ENCODE results near the gene SMIM3.
A peak's percentile ranks its signal among the peaks of the same experiment; 100 is the strongest.

The SMIM3 gene

DNA sequence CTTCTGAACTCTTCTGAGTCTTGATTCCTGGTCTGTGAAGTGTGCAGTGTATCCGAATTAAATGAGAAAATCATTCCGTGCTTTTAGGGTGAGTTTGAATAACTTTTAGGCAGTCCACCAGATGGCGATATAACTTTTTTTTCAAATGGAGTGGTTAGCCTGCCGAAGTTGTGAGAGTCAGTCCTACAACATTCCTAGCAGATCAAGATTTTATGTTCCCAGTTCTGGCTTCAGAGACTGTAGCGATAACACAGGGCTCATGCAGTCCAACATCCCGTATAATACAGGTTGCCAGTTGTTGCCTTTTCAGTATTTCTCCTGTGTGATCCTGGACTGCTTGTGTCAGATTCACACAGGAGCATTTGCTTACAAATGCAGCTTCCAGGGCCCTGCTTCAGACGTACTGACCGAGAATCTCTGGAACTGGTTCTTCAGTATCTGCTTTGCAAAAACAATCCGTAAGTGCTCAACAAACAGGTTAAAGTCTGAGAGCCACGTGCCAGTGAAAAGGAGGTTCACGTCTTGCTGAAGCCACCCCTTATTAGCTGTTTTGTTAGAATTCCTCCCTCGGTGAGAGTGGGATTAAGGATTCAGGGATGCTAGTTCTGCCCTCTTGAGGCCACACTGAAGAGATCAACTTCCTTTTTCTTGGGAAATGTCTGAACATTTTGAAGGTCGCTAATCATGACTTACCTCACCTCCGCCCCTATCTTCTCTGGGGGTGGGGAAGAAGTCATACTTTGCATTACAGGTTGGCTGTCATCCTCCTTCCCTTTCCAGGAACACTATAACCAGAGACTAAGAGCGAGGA, 22.8 kb downstream of the SMIM3 start:
- Histone ChIP-seq H3K9me3 (ENCODE audit: control insufficient read depth, insufficient read depth, low read depth, low read length) (no peaks in the 10 kb centered on the region), H3K4me3 (ENCODE audit: low read depth, low read length) (peak overlapping the region; percentile 27), H3K4me1 (ENCODE audit: control insufficient read depth, insufficient read depth, low read length) (no peaks in the 10 kb centered on the region), H3K27ac (ENCODE audit: extremely low read depth, low read depth, low read length) (no peak overlapping the region), H3K36me3 (ENCODE audit: control insufficient read depth in 2 of 2, insufficient read depth in 1 of 2, low read length in 2 of 2) (no peaks in the 10 kb centered on the region)
- ChIA-PET POLR2A (interaction anchor here (1.3 kb wide), 1 partner anchor 101 kb away, joined by 5 read pairs; the partner anchor contains the start of gene RBM22), CTCF (interaction anchor here (0.5 to 3.1 kb wide), 45 partner anchors 9 to 1911 kb away, joined by 3 to 37 read pairs (median 4); partner anchors contain the start of genes DCTN4, IRGM and SMIM3)
- TF ChIP-seq ZNF366 (tag by site-specific recombination; conservative IDR thresholded peaks at IDR 0.05) (peak; percentile 57), ZNF23 (tag by site-specific recombination; IDR thresholded peaks at IDR 0.05; ENCODE audit: borderline replicate concordance) (no peak), GFI1B (tag by site-specific recombination; IDR thresholded peaks at IDR 0.05) (no peak), ZNF600 (tag by site-specific recombination; IDR thresholded peaks at IDR 0.05) (no peak), ZNF121 (tag by site-specific recombination; IDR thresholded peaks at IDR 0.05) (no peak), KLF9 (tag by site-specific recombination; IDR thresholded peaks at IDR 0.05; ENCODE audit: low read depth) (no peak), ZNF302 (tag by site-specific recombination; IDR thresholded peaks at IDR 0.05; ENCODE audit: low read depth) (no peak), GLIS2 (tag by site-specific recombination; IDR thresholded peaks at IDR 0.05) (no peak), ZSCAN30 (tag by site-specific recombination; IDR thresholded peaks at IDR 0.05) (no peak), ZNF311 (tag by site-specific recombination; IDR thresholded peaks at IDR 0.05; ENCODE audit: borderline replicate concordance) (no peak), ZNF621 (tag by site-specific recombination; IDR thresholded peaks at IDR 0.05) (no peak), SCRT1 (tag by site-specific recombination; IDR thresholded peaks at IDR 0.05; ENCODE audit: borderline replicate concordance) (no peak), ZNF664 (tag by site-specific recombination; IDR thresholded peaks at IDR 0.05) (no peak), ZNF248 (tag by site-specific recombination; IDR thresholded peaks at IDR 0.05) (no peak), ZNF324 (tag by site-specific recombination; IDR thresholded peaks at IDR 0.05) (no peak)
- TF ChIP-seq, protein P1, sequence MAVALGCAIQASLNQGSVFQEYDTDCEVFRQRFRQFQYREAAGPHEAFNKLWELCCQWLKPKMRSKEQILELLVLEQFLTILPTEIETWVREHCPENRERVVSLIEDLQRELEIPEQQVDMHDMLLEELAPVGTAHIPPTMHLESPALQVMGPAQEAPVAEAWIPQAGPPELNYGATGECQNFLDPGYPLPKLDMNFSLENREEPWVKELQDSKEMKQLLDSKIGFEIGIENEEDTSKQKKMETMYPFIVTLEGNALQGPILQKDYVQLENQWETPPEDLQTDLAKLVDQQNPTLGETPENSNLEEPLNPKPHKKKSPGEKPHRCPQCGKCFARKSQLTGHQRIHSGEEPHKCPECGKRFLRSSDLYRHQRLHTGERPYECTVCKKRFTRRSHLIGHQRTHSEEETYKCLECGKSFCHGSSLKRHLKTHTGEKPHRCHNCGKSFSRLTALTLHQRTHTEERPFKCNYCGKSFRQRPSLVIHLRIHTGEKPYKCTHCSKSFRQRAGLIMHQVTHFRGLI (tag by site-specific recombination; IDR thresholded peaks at IDR 0.05), result no peak
- TF ChIP-seq, protein P2, sequence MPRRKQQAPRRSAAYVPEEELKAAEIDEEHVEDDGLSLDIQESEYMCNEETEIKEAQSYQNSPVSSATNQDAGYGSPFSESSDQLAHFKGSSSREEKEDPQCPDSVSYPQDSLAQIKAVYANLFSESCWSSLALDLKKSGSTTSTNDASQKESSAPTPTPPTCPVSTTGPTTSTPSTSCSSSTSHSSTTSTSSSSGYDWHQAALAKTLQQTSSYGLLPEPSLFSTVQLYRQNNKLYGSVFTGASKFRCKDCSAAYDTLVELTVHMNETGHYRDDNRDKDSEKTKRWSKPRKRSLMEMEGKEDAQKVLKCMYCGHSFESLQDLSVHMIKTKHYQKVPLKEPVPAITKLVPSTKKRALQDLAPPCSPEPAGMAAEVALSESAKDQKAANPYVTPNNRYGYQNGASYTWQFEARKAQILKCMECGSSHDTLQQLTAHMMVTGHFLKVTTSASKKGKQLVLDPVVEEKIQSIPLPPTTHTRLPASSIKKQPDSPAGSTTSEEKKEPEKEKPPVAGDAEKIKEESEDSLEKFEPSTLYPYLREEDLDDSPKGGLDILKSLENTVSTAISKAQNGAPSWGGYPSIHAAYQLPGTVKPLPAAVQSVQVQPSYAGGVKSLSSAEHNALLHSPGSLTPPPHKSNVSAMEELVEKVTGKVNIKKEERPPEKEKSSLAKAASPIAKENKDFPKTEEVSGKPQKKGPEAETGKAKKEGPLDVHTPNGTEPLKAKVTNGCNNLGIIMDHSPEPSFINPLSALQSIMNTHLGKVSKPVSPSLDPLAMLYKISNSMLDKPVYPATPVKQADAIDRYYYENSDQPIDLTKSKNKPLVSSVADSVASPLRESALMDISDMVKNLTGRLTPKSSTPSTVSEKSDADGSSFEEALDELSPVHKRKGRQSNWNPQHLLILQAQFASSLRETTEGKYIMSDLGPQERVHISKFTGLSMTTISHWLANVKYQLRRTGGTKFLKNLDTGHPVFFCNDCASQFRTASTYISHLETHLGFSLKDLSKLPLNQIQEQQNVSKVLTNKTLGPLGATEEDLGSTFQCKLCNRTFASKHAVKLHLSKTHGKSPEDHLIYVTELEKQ (tag by site-specific recombination; IDR thresholded peaks at IDR 0.05; ENCODE audit: borderline replicate concordance), result no peak
- TF ChIP-seq, protein P3, sequence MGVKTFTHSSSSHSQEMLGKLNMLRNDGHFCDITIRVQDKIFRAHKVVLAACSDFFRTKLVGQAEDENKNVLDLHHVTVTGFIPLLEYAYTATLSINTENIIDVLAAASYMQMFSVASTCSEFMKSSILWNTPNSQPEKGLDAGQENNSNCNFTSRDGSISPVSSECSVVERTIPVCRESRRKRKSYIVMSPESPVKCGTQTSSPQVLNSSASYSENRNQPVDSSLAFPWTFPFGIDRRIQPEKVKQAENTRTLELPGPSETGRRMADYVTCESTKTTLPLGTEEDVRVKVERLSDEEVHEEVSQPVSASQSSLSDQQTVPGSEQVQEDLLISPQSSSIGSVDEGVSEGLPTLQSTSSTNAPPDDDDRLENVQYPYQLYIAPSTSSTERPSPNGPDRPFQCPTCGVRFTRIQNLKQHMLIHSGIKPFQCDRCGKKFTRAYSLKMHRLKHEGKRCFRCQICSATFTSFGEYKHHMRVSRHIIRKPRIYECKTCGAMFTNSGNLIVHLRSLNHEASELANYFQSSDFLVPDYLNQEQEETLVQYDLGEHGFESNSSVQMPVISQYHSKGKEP (tag by site-specific recombination; IDR thresholded peaks at IDR 0.05), result no peak
- TF ChIP-seq, protein P4, sequence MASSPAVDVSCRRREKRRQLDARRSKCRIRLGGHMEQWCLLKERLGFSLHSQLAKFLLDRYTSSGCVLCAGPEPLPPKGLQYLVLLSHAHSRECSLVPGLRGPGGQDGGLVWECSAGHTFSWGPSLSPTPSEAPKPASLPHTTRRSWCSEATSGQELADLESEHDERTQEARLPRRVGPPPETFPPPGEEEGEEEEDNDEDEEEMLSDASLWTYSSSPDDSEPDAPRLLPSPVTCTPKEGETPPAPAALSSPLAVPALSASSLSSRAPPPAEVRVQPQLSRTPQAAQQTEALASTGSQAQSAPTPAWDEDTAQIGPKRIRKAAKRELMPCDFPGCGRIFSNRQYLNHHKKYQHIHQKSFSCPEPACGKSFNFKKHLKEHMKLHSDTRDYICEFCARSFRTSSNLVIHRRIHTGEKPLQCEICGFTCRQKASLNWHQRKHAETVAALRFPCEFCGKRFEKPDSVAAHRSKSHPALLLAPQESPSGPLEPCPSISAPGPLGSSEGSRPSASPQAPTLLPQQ (tag by site-specific recombination; IDR thresholded peaks at IDR 0.05), result no peak
- TF ChIP-seq, protein P5, sequence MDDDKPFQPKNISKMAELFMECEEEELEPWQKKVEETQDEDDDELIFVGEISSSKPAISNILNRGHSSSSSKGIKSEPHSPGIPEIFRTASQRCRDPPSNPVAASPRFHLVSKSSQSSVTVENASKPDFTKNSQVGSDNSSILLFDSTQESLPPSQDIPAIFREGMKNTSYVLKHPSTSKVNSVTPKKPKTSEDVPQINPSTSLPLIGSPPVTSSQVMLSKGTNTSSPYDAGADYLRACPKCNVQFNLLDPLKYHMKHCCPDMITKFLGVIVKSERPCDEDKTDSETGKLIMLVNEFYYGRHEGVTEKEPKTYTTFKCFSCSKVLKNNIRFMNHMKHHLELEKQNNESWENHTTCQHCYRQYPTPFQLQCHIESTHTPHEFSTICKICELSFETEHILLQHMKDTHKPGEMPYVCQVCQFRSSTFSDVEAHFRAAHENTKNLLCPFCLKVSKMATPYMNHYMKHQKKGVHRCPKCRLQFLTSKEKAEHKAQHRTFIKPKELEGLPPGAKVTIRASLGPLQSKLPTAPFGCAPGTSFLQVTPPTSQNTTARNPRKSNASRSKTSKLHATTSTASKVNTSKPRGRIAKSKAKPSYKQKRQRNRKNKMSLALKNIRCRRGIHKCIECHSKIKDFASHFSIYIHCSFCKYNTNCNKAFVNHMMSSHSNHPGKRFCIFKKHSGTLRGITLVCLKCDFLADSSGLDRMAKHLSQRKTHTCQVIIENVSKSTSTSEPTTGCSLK (tag by site-specific recombination; IDR thresholded peaks at IDR 0.05), result no peak
- TF ChIP-seq, protein P6, sequence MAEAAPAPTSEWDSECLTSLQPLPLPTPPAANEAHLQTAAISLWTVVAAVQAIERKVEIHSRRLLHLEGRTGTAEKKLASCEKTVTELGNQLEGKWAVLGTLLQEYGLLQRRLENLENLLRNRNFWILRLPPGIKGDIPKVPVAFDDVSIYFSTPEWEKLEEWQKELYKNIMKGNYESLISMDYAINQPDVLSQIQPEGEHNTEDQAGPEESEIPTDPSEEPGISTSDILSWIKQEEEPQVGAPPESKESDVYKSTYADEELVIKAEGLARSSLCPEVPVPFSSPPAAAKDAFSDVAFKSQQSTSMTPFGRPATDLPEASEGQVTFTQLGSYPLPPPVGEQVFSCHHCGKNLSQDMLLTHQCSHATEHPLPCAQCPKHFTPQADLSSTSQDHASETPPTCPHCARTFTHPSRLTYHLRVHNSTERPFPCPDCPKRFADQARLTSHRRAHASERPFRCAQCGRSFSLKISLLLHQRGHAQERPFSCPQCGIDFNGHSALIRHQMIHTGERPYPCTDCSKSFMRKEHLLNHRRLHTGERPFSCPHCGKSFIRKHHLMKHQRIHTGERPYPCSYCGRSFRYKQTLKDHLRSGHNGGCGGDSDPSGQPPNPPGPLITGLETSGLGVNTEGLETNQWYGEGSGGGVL (tag by site-specific recombination; IDR thresholded peaks at IDR 0.05), result no peak; the same call in 1 of the 2 replicates
- TF ChIP-seq, protein P7, sequence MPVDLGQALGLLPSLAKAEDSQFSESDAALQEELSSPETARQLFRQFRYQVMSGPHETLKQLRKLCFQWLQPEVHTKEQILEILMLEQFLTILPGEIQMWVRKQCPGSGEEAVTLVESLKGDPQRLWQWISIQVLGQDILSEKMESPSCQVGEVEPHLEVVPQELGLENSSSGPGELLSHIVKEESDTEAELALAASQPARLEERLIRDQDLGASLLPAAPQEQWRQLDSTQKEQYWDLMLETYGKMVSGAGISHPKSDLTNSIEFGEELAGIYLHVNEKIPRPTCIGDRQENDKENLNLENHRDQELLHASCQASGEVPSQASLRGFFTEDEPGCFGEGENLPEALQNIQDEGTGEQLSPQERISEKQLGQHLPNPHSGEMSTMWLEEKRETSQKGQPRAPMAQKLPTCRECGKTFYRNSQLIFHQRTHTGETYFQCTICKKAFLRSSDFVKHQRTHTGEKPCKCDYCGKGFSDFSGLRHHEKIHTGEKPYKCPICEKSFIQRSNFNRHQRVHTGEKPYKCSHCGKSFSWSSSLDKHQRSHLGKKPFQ (tag by site-specific recombination; IDR thresholded peaks at IDR 0.05), result no peak
